Measurements from ENCODE around the gene STN1. TPM values are rescaled to one million over a fixed set of nuclear protein-coding genes. Genes with fewer than 3 reads are reported as not detected.
A peak's percentile ranks its signal among the peaks of the same experiment; 100 is the strongest.

Gene STN1
- polyA plus RNA-seq (2012; ENCODE audit: low read depth, missing spikeins) = 19.4 TPM

GRCh38 chr10:103918053-103918846 is at the start of gene STN1:
STN1 (minus strand) TSS chr10:103918184; CDS start chr10:103917594, 590 bp downstream.
- DNase-seq (ENCODE audit: insufficient read length, low spot score) = peak; percentile 89
- peak; percentile 81; the same call in 1 of the 2 replicates for TF ChIP-seq POLR2AphosphoS5 (IDR thresholded peaks at IDR 0.05; ENCODE audit: low read depth, low read length)
- peak; percentile 80 for TF ChIP-seq POLR2A (IDR thresholded peaks at IDR 0.05; ENCODE audit: low read depth, low read length)
- TF ChIP-seq TAF1 (IDR thresholded peaks at IDR 0.05; ENCODE audit: low read depth, low read length) = peak; percentile 34; the same call in 1 of the 2 replicates
- TF ChIP-seq PAX5 (IDR thresholded peaks at IDR 0.05; ENCODE audit: insufficient read depth, low read length, severe bottlenecking) = no peak
- no peak for TF ChIP-seq SPI1 (IDR thresholded peaks at IDR 0.05; ENCODE audit: low read depth, low read length)
- TF ChIP-seq POU2F2 (IDR thresholded peaks at IDR 0.05; ENCODE audit: low read depth, low read length) = no peak
- peak; percentile 94 for FAIRE-seq

GRCh38 chr10:103967448-103968071 is 49.6 kb upstream of the STN1 start:
- TF ChIP-seq SPI1 (IDR thresholded peaks at IDR 0.05; ENCODE audit: low read depth, low read length) (no peak), TAF1 (IDR thresholded peaks at IDR 0.05; ENCODE audit: low read depth, low read length) (no peak), POU2F2 (IDR thresholded peaks at IDR 0.05; ENCODE audit: low read depth, low read length) (no peak), POLR2AphosphoS5 (IDR thresholded peaks at IDR 0.05; ENCODE audit: low read depth, low read length) (no peak), POLR2A (IDR thresholded peaks at IDR 0.05; ENCODE audit: low read depth, low read length) (no peak), PAX5 (IDR thresholded peaks at IDR 0.05; ENCODE audit: insufficient read depth, low read length, severe bottlenecking) (no peak)
- DNase-seq (ENCODE audit: insufficient read length, low spot score) (peak; percentile 37), FAIRE-seq (peak; percentile 59)

GRCh38 chr10:103966671-103967447 is 48.9 kb upstream of the STN1 start, which contains the start of gene SLK:
SLK (plus strand) TSS chr10:103967140; CDS start chr10:103967746, 606 bp downstream.
- TF ChIP-seq POU2F2 (IDR thresholded peaks at IDR 0.05; ENCODE audit: low read depth, low read length) (no peak), POLR2AphosphoS5 (IDR thresholded peaks at IDR 0.05; ENCODE audit: low read depth, low read length) (peak; percentile 55), POLR2A (IDR thresholded peaks at IDR 0.05; ENCODE audit: low read depth, low read length) (peak; percentile 67; the same call in 1 of the 2 replicates), PAX5 (IDR thresholded peaks at IDR 0.05; ENCODE audit: insufficient read depth, low read length, severe bottlenecking) (peak; percentile 96), SPI1 (IDR thresholded peaks at IDR 0.05; ENCODE audit: low read depth, low read length) (no peak), TAF1 (IDR thresholded peaks at IDR 0.05; ENCODE audit: low read depth, low read length) (no peak; the same call in 1 of the 2 replicates)
- DNase-seq (ENCODE audit: insufficient read length, low spot score) (peak; percentile 73), FAIRE-seq (peak; percentile 99)

GRCh38 chr10:103960103-103960502 is 42.1 kb upstream of the STN1 start:
- TF ChIP-seq SPI1 (IDR thresholded peaks at IDR 0.05; ENCODE audit: low read depth, low read length) (no peak), POLR2A (IDR thresholded peaks at IDR 0.05; ENCODE audit: low read depth, low read length) (no peak), TAF1 (IDR thresholded peaks at IDR 0.05; ENCODE audit: low read depth, low read length) (no peak), PAX5 (IDR thresholded peaks at IDR 0.05; ENCODE audit: insufficient read depth, low read length, severe bottlenecking) (no peak), POU2F2 (IDR thresholded peaks at IDR 0.05; ENCODE audit: low read depth, low read length) (no peak), POLR2AphosphoS5 (IDR thresholded peaks at IDR 0.05; ENCODE audit: low read depth, low read length) (no peak)
- no peak for FAIRE-seq

GRCh38 chr10:103958996-103959395 is 41.0 kb upstream of the STN1 start:
- no peak for FAIRE-seq
- no peak for DNase-seq (ENCODE audit: insufficient read length, low spot score)
- TF ChIP-seq POLR2A (IDR thresholded peaks at IDR 0.05; ENCODE audit: low read depth, low read length) (no peak), PAX5 (IDR thresholded peaks at IDR 0.05; ENCODE audit: insufficient read depth, low read length, severe bottlenecking) (no peak), TAF1 (IDR thresholded peaks at IDR 0.05; ENCODE audit: low read depth, low read length) (no peak), POU2F2 (IDR thresholded peaks at IDR 0.05; ENCODE audit: low read depth, low read length) (no peak), POLR2AphosphoS5 (IDR thresholded peaks at IDR 0.05; ENCODE audit: low read depth, low read length) (no peak)

More at GRCh38 chr10:103960103-103960502, 42.1 kb upstream of the STN1 start:
- no peak for DNase-seq (ENCODE audit: insufficient read length, low spot score)

- no peak for FAIRE-seq
- TF ChIP-seq PAX5 (IDR thresholded peaks at IDR 0.05; ENCODE audit: insufficient read depth, low read length, severe bottlenecking) (no peak), POLR2A (IDR thresholded peaks at IDR 0.05; ENCODE audit: low read depth, low read length) (no peak), POLR2AphosphoS5 (IDR thresholded peaks at IDR 0.05; ENCODE audit: low read depth, low read length) (no peak), SPI1 (IDR thresholded peaks at IDR 0.05; ENCODE audit: low read depth, low read length) (no peak), POU2F2 (IDR thresholded peaks at IDR 0.05; ENCODE audit: low read depth, low read length) (no peak)
- DNase-seq (ENCODE audit: insufficient read length, low spot score) = no peak
Observed at GRCh38 chr10:103954543-103954942, 36.6 kb upstream of the STN1 start.

GRCh38 chr10:103951942-103952341 is 34.0 kb upstream of the STN1 start:
- no peak for TF ChIP-seq POLR2A (IDR thresholded peaks at IDR 0.05; ENCODE audit: low read depth, low read length)
- TF ChIP-seq SPI1 (IDR thresholded peaks at IDR 0.05; ENCODE audit: low read depth, low read length) = no peak
- TF ChIP-seq TAF1 (IDR thresholded peaks at IDR 0.05; ENCODE audit: low read depth, low read length) = no peak
- FAIRE-seq (no peak), DNase-seq (ENCODE audit: insufficient read length, low spot score) (no peak)

- FAIRE-seq (no peak), DNase-seq (ENCODE audit: insufficient read length, low spot score) (no peak)
- TF ChIP-seq TAF1 (IDR thresholded peaks at IDR 0.05; ENCODE audit: low read depth, low read length) (no peak), POU2F2 (IDR thresholded peaks at IDR 0.05; ENCODE audit: low read depth, low read length) (no peak), SPI1 (IDR thresholded peaks at IDR 0.05; ENCODE audit: low read depth, low read length) (no peak), PAX5 (IDR thresholded peaks at IDR 0.05; ENCODE audit: insufficient read depth, low read length, severe bottlenecking) (no peak), POLR2A (IDR thresholded peaks at IDR 0.05; ENCODE audit: low read depth, low read length) (no peak), POLR2AphosphoS5 (IDR thresholded peaks at IDR 0.05; ENCODE audit: low read depth, low read length) (no peak)
Observed at GRCh38 chr10:103951183-103951582, 33.2 kb upstream of the STN1 start.

All from GM12891 (cell line).